Stimulated activated CD8-positive, alpha-beta memory T cell treated with anti-CD3 and anti-CD28 coated beads, Interleukin-7, amount 100 ng/mL, for 4 hours (primary cell): ENCODE measurements around the gene SLC26A11.
A peak's percentile ranks its signal among the peaks of the same experiment; 100 is the strongest.
"Not testable (repeated sequence)": the region's sequence is repeated elsewhere in the genome, so short reads cannot be mapped to it uniquely, and the experiment has no call there.

ENCODE experiments used
- DNase-seq, 2 donors: peaks; one replicate each; pipeline ENCODE4 v3.0.0-alpha.2; 2020; ENCODE audit warnings: low read depth in 2 of 2

Gene SLC26A11

GRCh38 chr17:80260791-80261158, 40.5 kb downstream of the SLC26A11 start, which contains the start of gene RNF213:
Gene RNF213, plus strand, starts transcription at chr17:80260852. Its CDS starts 2,830 bp downstream, at chr17:80263682.
- peak in 1 of 2 donors; percentile 42 for DNase-seq

DNA sequence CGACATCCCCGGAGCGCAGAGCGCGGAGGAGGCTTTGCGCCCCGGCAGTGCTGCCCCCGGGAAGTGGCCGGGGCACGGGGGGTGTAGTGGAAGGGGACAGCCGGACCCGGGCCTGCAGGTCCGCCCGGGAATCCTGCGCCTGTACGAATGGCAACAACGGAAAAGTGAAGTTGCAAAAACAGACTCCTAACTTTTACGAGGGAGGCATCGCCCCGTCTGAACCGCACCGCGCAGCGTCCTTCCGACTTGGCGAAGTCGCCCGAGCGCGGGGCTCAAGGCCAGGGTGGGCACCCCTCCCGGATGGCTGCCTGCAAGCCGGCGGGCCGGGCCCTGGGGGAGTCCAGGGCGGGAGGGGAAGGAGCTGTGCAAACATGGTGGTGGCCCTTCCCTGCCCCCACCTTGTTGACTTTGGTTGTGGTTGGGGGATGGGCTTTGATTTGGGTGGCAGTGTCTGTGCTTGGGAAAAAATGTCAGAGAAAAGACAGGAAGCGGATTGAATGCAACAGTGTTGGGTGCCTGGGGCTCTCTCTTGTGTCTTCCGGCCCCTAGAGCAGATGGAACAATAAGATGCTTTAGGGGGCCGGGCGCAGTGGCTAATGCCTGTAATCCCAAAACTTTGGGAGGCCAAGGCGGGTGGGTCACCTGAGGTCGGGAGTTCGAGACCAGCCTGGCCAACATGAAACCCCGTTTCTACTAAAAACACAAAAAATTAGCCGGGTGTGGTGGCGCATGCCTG, 41.1 kb downstream of the SLC26A11 start:
- peak; percentile 39 to 40 for DNase-seq

DNA sequence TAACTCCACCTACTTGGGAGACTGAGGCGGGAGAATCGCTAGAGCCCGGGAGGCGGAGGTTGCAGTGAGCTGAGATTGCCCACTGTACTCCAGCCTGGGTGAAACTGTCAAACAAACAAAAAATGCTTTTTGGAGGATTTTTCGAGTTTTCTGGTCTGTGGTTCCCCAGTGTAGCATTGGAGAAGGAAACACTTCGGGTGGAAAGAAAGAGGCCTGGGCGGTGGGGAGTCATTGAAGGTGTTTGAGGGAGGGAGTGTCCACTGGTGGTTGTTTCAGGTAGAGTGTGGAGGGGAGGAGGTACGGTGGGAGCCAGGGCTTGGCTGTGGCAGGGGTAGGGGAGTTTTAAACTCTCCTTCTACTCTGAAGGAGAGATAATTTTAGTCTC, 41.7 kb downstream of the SLC26A11 start:
- DNase-seq, result no peak

- DNase-seq, result no peak
Observed at GRCh38 chr17:80262291-80262690, 42.1 kb downstream of the SLC26A11 start.

- no peak for DNase-seq
Observed at GRCh38 chr17:80262775-80263244, 42.6 kb downstream of the SLC26A11 start.

GRCh38 chr17:80263253-80264204, 43.3 kb downstream of the SLC26A11 start:
- peak; percentile 77 to 88 for DNase-seq

GRCh38 chr17:80264205-80265075, 44.2 kb downstream of the SLC26A11 start:
- DNase-seq, result peak in 1 of 2 donors; percentile 59

DNA sequence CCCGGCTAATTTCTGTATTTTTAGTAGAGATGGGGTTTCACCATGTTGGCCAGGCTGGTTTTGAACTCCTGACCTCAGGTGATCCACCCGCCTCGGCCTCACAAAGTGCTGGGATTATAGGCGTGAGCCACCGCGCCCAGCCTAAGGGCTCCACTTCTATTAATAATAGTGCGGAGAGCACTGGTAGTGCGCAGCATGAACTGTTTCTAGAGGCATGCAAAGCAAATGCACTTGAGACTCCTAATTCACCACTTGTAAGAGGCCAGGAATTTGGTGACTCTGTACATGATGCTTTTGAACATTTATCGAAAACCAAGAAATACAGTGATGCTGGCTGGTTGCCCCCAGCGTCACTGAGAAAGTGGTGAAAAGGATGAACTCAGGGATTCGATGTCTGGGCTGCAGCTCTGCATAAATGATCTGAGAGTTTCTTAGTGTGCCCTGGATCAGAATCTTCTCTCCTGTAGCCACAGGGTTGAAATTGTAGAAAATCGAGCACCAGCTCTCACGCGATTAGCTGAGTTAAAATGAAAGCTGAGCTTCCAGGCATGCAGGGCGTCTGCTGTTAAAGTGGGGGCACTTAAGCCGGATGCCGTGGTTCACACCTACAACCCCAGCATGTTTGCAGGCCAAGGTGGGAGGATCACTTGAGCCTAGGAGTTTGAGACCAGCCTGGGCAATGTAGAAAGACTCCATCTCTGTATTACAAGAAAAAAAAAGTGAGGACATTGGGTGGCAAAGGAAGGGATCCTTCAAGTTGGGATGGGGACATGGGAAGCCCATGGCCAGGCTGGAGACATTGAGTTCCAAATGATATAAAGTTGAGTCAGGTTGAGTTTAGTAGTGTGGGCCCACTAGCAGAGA, 45.2 kb downstream of the SLC26A11 start:
- peak; percentile 53 to 69 for DNase-seq

DNA sequence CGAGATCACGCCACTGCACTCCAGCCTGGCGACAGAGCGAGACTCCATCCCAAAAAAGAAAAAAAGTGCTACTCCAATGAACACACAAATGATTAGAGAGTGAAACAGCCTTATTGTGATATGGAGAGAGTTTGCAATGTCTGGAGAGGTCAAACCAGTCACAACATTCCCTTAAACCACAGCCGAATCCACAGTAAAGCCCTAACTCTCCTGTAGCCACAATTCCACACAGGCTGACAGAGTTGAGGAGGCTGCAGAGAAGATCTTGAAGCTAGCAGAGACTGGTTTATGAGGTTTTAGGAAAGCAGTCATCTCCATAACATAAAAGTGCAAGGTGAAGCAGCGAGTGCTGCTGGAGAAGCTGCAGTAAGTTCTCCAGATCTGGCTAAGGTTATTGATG, 47.2 kb downstream of the SLC26A11 start:
- DNase-seq, result no peak

DNA sequence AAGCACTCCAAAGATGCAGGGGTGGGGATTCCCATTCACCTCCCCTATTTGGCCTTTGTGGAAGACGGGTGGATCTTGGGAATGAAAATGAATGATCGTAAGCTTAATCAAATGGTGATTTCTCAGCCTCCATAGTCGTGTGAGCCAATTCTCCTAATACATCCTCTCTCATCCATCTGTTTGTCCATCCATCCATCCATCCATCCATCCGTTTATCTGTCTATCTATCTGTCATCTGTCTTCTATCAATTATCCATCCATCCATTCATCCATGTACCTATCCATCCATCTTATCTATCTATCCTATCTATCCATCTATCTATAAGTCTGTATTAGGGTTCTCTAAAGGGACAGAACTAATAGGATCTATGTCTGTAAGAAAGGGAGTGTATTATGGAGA, 48.2 kb downstream of the SLC26A11 start:
- no peak for DNase-seq

DNA sequence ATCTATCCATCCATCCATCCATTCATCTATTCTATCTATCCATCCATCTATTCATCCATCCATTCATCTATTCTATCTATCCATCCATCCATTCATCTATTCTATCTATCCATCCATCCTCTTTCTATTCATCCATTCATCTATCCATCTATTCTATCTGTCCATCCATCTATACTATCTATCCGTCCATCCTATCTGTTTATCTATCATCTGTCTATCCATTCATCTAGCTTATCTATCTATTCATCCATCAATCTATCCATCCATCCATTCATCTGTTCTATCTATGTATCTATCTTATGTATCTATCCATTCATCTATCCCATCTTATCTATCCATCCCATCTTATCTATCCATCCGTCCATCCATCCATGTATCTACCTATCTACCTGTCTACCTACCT, 49.2 kb downstream of the SLC26A11 start:
- no peak for DNase-seq

DNA sequence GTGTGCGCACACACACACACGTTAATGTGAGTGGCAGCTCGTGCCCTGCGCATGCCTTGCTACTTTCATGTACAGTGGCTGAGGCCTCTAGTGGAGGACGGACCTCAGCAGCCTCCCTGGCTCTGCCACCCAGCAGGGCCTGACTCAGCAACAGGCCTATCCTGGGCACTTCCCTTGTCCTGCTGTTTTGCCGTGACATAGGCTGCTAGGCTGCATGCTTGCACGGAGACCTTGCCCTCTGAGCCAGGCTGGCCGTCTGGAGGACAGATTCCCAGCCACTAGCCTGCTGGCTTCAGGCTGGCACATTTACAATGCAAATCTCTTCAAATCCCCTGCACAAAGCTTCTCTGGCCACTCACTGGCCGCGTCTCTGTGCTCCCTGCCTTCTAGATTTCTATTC, 49.9 kb downstream of the SLC26A11 start:
- no peak for DNase-seq

DNA sequence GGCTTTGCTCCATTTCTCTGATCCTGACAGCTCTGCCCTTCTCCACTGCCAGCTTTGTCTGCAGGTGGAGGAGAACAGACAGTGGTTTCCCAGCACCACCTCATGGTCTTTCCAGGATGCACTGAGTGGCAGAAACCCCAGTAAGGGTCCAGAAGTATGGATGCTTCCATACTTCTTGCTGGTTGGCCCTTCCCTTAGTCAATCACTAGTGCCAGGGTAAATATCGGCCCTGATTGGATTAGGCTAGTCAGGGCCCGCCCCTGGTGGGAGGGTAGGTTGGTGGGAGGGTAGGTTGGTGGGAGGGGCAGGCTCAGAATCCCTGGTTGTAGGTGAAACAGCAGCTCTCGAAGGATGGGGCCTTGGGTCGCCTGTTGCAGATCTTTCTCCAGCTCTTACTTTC, 50.6 kb downstream of the SLC26A11 start:
- DNase-seq, result no peak

- DNase-seq, result no peak
Observed at GRCh38 chr17:80272366-80272765, 52.1 kb downstream of the SLC26A11 start.

DNA sequence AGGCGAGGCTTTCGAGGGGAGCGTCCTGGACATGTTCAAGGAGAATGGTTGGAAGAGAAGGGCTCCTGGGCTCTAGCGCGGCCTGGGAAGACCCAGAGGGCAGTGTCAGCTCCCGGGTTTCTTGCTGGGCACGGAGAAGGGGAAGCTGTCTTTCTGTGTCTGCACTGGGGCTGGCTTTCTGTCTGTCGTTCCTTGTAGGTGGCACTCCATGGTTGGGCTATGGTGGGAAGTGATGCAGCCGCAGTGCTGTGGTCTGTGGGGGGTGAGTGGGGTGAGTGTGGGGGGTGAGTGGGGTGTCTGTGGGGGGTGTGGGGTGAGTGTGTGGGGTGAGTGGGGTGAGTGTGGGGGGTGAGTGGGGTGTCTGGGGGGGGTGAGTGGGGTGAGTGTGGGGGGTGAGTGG, 54.1 kb downstream of the SLC26A11 start:
- no peak for DNase-seq

- no peak for DNase-seq
Observed at GRCh38 chr17:80274871-80275449, 54.7 kb downstream of the SLC26A11 start.

- DNase-seq, result not testable (repeated sequence)
Observed at GRCh38 chr17:80275857-80276256, 55.6 kb downstream of the SLC26A11 start.

GRCh38 chr17:80277751-80278671, 57.8 kb downstream of the SLC26A11 start:
- DNase-seq, result no peak

GRCh38 chr17:80279895-80280294, 59.7 kb downstream of the SLC26A11 start:
- DNase-seq, result no peak
